GM19239 (cell line): ENCODE data around the gene MYLK3.
A peak's percentile ranks its signal among the peaks of the same experiment; 100 is the strongest.
"Not testable (repeated sequence)": the region's sequence is repeated elsewhere in the genome, so short reads cannot be mapped to it uniquely, and the experiment has no call there.

ENCODE experiments used
- DNase-seq: peaks from one replicate; pipeline ENCODE4 v3.0.0; 2011; ENCODE audit warnings: low spot score; ENCODE audit not compliant: insufficient read length
- FAIRE-seq: peaks from 2 replicates; lab custom pipeline; 2011; peaks lifted over from hg19 to GRCh38; lab: Jason Lieb, UNC

MYLK3 gene

DNA sequence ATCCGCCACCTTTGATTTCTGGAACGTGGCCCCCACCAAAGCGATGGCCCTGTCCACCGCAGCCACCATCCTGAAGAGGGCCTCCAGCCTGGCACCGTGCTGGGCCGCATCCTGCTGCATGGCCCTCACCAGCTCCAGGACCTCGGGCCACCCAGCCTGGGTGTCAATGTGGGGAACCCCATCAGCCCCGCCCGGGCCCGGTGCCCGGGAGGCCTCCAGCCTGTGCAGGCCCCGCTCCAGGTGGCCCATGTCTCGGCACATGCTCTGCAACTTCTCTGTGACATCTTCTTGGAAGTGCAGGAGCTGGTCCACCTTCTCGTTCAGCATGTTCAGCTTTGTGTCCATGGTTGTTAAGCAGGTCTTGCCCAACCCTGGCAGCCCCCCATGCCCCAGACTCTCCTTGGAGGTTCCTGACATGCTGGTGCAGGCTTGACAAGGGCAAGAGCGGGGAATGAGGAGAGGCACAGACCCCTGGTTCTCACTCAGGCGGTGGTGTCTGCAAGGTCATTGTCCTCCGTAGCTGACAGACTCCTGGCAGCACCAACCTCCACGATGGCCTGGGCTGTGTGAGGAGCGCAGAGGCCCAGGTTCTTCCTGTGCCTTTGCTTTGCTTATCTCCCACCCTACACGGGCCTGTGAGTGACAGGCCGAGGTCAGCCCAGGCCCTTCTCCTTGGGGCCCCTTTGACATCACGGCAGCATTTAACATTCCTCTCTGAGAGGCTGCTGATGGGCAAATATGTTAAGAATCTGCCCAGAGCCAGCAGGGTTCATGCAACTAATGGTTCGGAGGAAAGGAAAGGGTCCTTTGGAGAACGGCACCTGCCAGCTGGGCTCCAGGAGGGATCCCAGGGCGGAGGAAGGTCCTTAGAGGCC lies at the start of gene MYLK3:
TSS of gene MYLK3 (minus strand) at position 568 of the 875 bp plus-strand sequence. CDS start at position 417, 151 bp downstream.
- DNase-seq, result no peak
- FAIRE-seq, result no peak

DNA sequence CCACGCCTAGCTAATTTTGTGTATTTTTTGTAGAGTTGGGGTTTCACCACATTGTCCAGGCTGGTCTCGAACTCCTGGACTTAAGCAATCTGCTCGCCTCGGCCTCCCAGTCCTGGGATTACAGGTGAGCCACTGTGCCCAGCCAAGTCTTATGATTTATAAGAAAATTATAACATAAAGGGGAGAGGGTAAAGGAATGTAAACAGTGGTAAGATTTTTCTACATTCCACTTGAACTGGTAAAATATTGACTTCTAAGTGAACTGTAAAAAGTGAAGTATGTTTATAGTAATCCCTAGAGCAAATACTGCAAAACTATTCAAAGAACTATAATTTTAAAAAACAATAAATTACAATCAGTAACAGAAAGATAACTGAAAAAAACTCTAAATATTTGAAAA lies 49.4 kb upstream of the MYLK3 start:
- DNase-seq (no peak), FAIRE-seq (no peak)

DNA sequence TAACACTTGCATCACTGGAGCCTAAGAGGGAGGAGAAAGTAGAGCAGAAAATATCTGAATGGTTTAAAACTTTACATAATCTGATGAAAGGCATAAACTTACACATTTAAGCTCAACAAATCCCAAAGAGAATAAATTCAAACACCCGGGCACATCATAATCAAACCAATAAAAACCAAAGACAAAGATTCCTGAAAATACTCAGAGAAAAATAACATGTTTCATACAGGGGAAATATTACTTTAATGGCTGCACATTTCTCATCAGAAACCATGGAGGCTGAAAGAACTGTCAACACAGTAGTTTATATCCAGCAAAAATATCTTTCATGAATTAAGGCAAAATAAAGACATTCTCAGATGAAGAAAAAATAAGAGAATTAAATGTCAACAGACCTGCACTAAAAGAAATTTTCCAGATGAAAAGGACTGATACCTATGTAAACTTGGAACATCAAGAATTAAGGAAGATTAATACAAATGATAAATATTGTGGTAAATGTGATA lies 48.7 kb upstream of the MYLK3 start:
- no peak for DNase-seq
- FAIRE-seq, result no peak

DNA sequence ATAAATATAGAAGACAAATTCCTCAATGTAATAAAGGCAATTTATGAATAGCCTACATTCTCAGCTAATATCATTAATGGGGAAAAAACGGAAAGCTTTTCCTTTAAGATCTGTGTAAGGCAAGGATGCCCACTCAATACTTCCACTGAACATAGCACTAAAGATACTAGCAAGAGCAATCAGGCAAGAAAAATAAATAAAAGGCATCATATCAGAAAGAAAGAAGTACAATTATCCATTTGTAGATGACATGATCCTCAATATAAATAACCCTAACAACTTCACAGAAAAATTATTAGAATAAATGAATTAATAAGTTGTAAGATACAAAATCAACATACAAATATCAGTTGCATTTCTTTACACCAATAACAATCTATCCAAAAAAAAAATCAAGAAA lies 45.7 kb upstream of the MYLK3 start:
- no peak for FAIRE-seq
- DNase-seq, result no peak

DNA sequence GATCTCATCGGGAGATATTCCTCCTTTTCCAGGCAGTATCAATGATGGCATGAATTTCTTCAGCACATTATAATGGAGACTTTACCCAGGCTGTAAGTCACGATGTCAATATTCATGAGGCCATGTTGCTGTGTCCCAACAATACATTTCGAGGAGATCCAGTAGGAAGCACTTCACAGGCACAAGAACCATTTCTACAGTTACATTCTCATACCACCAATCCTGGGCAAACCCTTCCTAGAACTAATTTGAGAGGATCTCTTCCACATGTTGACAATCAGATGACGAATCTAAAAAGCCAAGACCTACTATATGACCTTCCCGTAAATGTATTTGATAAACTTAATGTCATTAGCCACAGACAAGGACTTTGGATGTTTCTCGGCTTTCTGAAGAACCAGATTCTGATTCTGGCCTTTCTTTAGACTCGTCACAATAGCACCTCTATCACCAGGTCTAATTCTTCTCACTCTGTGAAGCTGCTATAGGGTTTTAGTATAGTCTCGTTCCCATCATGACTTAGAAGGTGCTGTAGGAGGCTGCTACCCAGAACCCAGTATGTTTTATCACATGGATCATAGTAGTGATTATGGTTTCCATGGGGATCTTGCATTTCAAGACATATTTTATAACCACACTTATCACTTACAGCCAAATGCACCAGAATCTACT lies 42.6 kb upstream of the MYLK3 start:
- DNase-seq, result no peak
- FAIRE-seq, result no peak

DNA sequence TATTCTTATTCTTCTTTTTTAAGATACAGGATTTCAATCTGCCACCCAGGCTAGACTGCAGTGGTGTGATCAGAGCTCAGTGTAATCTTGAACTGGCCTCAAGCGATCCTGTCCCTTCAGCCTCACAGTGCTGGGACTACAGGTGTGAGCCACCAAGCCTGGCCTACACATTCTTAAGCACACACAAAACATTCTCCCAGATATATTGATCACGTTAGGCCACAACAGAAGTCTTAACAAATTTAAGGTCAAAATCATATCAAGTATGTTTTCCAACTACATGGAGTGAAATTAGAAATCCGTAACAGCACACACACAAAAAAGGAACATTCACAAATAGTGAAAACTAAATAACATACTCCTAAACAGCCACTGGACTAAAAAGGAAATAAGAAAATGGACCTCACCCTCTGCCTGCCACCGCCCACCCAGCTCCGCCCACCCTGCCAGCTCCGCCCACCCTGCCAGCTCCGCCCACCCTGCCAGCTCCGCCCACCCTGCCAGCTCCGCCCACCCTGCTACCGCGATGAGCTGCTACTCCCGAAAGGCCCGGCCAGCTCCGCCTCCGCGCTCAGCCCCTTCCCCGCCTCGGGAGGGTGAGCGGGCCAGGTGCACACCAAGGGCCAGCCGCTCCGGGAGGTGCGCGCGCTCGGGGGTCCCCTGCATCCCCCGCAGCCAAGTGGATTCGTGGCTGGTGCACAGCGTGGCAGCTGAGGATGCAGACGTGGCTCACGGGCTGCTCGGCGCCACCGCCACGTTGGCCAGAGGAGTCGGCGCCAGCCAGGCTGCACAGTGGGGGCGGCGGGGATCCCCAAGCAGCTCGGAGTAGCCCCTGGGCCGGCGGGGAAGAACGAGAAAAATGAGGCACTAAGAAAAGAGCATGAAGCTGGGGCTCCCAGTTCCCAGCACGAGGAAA lies 41.6 kb upstream of the MYLK3 start:
- DNase-seq (peak; percentile 69), FAIRE-seq (peak; percentile 89)

DNA sequence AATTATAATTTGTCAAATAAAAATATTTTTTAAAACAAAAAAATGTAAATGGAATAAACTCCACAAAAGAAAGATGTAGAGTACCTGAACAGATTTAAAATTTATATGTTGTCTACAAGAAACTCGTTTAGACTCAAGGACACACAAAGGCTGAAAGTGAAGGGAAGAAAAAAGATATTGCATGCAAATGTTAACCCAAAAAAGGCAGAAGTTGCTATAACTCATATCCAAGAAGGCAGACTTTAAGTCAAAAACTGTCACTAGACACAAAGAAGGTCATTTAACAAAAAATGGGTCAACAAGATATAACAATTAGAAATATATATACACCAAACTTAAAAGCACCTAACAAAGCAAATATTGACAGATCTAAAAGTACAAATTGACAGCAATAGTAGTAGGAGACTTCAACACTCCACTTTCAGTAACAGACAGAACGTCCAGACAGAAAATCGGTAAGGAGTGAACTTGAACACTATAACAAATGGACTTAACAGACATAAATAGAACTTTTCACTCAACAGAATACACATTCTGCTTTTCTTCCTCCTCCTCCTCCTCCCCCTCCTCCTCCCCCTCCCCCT lies 40.8 kb upstream of the MYLK3 start:
- no peak for DNase-seq
- no peak for FAIRE-seq

DNA sequence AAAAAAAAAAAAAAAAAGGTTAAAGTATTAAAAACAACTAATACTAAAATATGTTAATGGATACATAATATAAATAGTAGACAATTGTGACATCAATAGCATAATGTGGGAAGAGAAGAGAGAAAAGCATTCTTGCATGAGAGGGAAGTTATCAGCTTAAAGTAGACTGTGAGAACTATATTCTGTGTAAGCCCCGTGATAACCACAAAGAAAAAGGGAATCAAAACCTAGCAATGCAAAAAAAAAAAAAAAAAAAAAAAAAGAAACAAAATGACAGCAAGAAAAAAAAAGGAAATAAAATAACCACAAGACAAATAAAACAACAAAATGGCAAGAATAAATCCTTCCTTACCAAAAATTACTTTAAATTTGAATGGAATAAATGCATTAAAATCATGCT lies 39.8 kb upstream of the MYLK3 start:
- DNase-seq, result no peak
- FAIRE-seq, result no peak

DNA sequence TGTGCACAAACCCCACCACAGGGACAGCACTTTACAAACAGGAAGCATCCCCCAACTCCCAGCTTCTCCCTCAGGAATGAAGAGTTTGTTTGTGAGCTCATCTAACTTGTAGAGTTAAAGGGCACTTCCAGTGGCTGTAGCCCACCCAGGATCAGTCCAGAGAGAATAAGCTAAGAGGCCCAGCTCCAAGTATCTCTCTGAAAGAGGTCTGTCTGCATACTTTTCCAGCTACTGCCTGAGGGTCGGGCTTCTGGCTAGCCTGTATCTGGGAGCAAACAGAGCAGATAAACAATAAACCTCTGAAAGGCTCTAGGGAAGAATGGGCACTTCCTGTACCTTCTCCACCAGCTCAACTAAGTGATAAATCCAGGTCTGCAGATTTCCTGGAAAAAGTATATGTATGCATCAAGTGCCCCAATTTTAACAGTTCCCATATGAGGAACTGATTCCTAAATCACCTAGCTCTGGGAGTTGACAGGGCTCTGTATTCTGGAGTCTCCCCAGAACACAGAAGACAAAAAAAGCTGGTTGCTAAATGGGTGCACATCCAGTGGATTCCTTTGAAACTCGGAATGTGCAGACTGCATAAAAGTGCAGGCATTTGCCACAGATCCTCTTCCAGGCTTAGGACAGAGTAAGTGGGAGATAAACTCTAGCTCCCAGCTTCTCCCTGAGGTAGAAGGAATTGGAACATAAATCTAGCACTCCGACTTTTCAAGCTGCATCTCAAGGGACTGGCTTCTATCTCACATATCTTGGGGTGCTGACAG lies 37.1 kb upstream of the MYLK3 start:
- no peak for FAIRE-seq
- DNase-seq, result no peak

DNA sequence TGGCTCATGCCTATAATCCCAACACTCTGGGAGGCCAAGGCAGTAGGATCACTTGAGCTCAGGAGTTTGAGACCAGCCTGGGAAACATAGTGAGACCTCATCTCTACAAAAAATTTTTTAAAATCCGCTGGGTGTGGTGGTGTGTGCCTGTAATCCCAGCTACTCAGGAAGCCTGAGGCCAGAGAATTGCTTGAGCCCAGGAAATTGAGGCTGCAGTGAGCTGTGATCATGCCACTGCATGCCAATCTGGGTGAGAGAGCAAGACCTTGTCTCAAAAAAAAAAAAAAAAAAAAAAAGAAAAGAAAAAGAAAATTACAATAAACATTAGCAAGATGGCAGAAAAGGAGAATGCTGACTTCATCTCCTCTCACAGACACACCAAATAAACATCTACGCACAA lies 36.4 kb upstream of the MYLK3 start:
- not testable (repeated sequence) for FAIRE-seq, DNase-seq

DNA sequence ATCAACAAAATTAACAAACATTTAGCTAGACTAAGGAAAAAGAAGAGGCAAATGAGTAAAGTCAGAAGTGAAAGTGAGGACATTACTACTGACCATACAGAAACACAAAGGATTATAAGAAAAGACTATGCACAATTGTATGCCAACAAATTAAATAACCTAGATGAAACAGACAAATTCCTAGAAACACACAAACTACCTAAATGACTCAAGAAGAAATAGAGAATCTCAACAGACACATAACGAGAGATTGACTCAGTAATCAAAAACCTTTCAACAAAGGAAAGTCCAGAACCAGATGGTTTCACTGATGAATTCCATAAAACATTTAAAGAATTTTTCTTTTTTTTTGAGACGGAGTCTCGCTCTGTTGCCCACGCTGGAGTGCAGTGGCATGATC lies 35.7 kb upstream of the MYLK3 start:
- no peak for DNase-seq
- peak; percentile 75 for FAIRE-seq

DNA sequence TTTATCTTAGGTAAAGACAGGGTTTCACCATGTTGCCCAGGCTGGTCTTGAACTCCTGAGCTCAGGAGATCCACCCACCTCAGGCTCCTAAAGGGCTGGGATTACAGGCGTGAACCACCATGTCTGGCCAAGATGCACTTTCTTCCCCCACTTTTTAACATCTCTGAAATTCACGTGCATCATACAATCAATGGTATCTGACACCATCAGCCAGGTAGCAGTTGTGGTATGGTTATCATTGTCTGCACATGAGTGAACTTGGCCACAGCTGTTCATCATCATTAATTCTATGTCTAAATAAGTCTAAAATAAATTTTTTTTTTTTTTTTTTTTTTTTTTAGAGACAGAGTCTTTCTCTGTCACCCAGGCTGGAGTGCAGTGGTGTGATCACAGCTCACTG lies 34.2 kb upstream of the MYLK3 start:
- DNase-seq (no peak), FAIRE-seq (no peak)

DNA sequence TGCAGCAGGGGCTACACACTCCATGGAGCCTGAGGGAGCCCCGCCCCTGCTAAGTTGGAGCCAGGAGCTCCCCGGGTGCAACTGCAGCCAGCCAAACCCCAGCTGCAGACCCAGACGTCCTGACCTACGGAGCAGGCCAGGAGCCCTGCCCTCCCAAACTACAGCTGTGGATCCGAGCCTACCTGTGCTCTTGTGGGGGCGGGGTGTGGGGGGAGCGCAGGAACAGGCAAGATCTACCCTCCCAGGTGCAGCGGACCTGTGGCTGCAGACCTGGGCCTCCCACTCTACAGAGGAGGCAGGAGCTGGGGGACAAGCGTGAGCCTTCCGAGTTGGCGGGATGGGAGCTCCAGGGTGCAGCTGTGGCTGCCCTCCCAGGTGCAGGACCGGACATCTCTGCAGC lies 29.7 kb upstream of the MYLK3 start:
- DNase-seq, result no peak
- no peak for FAIRE-seq

DNA sequence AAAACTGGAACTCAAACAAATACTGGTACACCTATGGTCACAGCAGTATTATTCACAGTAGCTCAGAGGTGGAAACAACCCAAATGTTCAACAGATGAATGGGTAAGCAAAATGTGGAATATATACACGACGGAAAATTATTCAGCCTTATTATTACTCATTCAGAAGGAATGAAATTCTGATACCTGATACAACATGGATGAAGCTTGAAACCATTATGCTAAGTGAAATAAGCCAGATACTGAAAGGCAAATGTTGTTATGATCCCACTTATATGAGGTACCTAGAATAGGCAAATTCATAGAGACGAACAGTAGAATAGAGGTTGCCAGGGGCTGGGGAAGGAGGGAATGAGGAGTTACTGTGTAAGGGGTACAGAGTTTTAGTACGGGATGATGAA lies 27.1 kb upstream of the MYLK3 start:
- DNase-seq, result no peak
- no peak for FAIRE-seq

DNA sequence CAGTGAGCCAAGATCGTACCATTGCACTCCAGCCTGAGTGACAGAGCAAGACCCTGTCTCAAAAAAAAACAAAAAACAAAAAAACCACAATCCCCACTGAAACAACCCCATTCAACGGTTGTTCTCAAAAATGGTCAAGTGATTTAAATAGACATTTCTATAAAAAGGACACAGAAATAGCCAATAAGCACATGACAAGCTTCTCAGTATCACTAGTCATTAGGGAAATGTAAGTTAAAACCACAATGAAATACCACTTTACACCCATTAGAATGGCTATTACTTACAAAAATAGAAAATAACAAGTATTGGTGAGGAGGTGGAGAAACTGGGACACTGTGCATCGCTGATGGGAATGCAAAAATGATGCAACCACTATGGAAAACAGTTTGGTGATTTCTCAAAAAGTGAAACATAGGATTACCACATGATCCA lies 26.6 kb upstream of the MYLK3 start:
- FAIRE-seq (peak; percentile 92), DNase-seq (no peak)

DNA sequence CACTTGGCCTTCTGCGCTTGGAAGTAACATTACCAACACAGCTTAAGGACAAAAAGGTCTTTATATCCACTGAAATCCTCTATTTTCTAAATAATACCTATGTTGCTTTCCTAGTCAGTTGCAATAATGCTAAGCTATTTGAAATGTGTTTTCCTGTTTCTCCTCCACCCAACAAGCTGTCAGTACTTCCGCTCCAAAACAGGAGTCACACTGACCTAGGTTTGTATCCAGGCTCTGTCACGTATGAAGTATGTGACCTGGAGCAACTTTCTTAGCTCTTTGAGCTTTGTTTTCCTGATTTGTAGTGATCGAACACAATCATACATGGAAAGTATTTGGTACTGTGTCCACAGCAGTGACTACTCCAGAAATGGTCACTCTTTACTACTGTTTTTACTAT lies 24.3 kb upstream of the MYLK3 start:
- FAIRE-seq, result no peak
- DNase-seq, result no peak

DNA sequence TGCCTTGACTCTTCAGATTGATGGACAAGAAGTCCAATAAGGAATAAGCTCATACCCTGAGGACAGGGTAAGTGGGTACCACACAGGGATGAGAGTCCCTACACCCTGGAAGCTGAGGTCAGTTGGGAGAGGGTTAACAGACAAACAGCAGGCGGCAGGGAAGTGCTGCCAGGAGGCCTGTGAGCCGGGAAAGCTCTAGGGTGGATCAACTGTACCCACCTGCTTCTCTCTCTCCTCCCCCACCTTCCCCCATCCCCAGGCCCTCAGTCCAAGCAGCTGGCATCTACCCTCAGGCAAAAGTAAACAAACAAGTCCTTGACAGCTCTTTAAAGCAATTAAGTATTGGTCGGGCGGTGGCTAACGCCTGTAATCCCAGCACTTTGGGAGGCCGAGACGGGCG lies 20.7 kb upstream of the MYLK3 start:
- DNase-seq (no peak), FAIRE-seq (no peak)

DNA sequence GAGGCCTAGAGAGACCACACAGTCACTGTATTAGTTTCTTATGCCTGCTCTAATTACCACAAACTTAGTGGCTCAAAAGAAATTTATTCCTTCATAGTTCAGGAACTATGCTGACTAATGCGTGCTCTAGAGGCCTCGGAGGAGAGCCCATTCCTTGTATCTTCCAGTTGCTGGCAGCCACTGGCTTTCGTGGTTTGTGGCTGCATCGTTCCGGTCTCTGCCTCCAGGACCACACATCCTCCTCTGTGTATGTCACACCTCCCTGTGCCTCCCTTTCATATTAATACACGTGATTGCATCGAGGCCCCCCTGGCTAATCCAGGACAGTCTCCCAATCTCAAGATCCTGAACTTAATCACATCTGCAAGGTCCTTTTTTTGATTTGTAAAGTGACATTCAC lies 16.9 kb upstream of the MYLK3 start:
- no peak for FAIRE-seq
- no peak for DNase-seq

DNA sequence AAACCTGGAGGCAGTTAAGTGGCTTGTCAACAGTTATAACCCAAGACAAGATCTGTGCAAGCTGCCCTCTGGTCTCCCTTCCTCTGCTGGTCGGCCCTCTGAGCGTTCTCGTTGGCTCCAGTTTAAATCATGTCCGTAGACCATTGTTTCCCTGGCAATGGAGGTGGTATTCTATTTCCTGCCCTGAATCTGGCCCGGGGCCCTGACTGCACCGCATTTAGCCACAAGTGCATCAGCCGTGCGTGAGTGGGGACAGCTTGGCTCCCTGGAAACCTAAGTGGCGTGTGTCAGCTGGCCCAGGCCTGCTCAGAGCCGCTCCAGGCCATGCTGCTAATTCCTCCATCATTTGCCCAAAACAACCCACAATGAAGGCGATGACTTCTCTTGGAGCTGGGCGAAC lies 15.0 kb upstream of the MYLK3 start:
- DNase-seq (no peak), FAIRE-seq (no peak)
